ENCODE data around the gene ACACA.

GRCh38 chr17:37067555-37068111 lies 339.0 kb downstream of the ACACA start:
- TF ChIP-seq, protein P1, sequence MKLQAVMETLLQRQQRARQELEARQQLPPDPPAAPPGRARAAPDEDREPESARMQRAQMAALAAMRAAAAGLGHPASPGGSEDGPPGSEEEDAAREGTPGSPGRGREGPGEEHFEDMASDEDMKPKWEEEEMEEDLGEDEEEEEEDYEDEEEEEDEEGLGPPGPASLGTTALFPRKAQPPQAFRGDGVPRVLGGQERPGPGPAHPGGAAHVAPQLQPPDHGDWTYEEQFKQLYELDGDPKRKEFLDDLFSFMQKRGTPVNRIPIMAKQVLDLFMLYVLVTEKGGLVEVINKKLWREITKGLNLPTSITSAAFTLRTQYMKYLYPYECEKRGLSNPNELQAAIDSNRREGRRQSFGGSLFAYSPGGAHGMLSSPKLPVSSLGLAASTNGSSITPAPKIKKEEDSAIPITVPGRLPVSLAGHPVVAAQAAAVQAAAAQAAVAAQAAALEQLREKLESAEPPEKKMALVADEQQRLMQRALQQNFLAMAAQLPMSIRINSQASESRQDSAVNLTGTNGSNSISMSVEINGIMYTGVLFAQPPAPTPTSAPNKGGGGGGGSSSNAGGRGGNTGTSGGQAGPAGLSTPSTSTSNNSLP (IDR thresholded peaks at IDR 0.05; ENCODE audit: borderline replicate concordance, low read depth, low read length): no peak
- TF ChIP-seq, protein P2, sequence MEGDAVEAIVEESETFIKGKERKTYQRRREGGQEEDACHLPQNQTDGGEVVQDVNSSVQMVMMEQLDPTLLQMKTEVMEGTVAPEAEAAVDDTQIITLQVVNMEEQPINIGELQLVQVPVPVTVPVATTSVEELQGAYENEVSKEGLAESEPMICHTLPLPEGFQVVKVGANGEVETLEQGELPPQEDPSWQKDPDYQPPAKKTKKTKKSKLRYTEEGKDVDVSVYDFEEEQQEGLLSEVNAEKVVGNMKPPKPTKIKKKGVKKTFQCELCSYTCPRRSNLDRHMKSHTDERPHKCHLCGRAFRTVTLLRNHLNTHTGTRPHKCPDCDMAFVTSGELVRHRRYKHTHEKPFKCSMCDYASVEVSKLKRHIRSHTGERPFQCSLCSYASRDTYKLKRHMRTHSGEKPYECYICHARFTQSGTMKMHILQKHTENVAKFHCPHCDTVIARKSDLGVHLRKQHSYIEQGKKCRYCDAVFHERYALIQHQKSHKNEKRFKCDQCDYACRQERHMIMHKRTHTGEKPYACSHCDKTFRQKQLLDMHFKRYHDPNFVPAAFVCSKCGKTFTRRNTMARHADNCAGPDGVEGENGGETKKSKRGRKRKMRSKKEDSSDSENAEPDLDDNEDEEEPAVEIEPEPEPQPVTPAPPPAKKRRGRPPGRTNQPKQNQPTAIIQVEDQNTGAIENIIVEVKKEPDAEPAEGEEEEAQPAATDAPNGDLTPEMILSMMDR (IDR thresholded peaks at IDR 0.05 in 2 of 3, conservative IDR thresholded peaks at IDR 0.05 in 1 of 3; ENCODE audit: insufficient read depth in 2 of 3, low read depth in 1 of 3, low read length in 3 of 3): no peak

All from K562 (cell line).